ENCODE results near the gene PIM2. TPM values are rescaled to one million over a fixed set of nuclear protein-coding genes. Genes with fewer than 3 reads are reported as not detected.

PIM2 gene
- total and polyA plus RNA-seq, 2 of the 13 experiments (the other 11 are each of a cell fraction or from before 2014, with no cell fraction given) = 14.4 to 15.8 TPM

- TF ChIP-seq, protein P1, sequence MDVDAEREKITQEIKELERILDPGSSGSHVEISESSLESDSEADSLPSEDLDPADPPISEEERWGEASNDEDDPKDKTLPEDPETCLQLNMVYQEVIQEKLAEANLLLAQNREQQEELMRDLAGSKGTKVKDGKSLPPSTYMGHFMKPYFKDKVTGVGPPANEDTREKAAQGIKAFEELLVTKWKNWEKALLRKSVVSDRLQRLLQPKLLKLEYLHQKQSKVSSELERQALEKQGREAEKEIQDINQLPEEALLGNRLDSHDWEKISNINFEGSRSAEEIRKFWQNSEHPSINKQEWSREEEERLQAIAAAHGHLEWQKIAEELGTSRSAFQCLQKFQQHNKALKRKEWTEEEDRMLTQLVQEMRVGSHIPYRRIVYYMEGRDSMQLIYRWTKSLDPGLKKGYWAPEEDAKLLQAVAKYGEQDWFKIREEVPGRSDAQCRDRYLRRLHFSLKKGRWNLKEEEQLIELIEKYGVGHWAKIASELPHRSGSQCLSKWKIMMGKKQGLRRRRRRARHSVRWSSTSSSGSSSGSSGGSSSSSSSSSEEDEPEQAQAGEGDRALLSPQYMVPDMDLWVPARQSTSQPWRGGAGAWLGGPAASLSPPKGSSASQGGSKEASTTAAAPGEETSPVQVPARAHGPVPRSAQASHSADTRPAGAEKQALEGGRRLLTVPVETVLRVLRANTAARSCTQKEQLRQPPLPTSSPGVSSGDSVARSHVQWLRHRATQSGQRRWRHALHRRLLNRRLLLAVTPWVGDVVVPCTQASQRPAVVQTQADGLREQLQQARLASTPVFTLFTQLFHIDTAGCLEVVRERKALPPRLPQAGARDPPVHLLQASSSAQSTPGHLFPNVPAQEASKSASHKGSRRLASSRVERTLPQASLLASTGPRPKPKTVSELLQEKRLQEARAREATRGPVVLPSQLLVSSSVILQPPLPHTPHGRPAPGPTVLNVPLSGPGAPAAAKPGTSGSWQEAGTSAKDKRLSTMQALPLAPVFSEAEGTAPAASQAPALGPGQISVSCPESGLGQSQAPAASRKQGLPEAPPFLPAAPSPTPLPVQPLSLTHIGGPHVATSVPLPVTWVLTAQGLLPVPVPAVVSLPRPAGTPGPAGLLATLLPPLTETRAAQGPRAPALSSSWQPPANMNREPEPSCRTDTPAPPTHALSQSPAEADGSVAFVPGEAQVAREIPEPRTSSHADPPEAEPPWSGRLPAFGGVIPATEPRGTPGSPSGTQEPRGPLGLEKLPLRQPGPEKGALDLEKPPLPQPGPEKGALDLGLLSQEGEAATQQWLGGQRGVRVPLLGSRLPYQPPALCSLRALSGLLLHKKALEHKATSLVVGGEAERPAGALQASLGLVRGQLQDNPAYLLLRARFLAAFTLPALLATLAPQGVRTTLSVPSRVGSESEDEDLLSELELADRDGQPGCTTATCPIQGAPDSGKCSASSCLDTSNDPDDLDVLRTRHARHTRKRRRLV (CRISPR knock-in tag; IDR thresholded peaks at IDR 0.05) = peak; percentile 86
- TF ChIP-seq ZNF282 (IDR thresholded peaks at IDR 0.05; ENCODE audit: partially characterized antibody) (no peak), SP4 (CRISPR knock-in tag; IDR thresholded peaks at IDR 0.05) (peak; percentile 60; the same call in 1 of the 2 replicates), ZSCAN9 (CRISPR knock-in tag; IDR thresholded peaks at IDR 0.05; ENCODE audit: borderline replicate concordance) (no peak), RXRB (CRISPR knock-in tag; IDR thresholded peaks at IDR 0.05; ENCODE audit: borderline replicate concordance) (0 out of 2 replicates have a peak, but pooled peaks have one; percentile 21), BHLHE40 (IDR thresholded peaks at IDR 0.05; ENCODE audit: low read length) (peak; percentile 61), SAP130 (CRISPR knock-in tag; IDR thresholded peaks at IDR 0.05; ENCODE audit: low read depth) (peak; percentile 79), ZBTB7B (CRISPR knock-in tag; IDR thresholded peaks at IDR 0.05) (0 out of 2 replicates have a peak, but pooled peaks have one; percentile 64), KLF16 (CRISPR knock-in tag; IDR thresholded peaks at IDR 0.05) (0 out of 4 replicates have a peak, but pooled peaks of 1 of the 2 experiments have one; percentile 51), MXI1 (IDR thresholded peaks at IDR 0.05; ENCODE audit: borderline replicate concordance, low read depth, low read length) (peak; percentile 85; the same call in 1 of the 3 replicates), FOXA1 (IDR thresholded peaks at IDR 0.05) (no peak), FOXA1 (CRISPR knock-in tag; IDR thresholded peaks at IDR 0.05) (peak; percentile 15; the same call in 1 of the 2 replicates), CREB1 (IDR thresholded peaks at IDR 0.05) (peak; percentile 12; the same call in 1 of the 2 replicates), CREB1 (CRISPR knock-in tag; IDR thresholded peaks at IDR 0.05) (no peak), DRAP1 (CRISPR knock-in tag; IDR thresholded peaks at IDR 0.05) (peak; percentile 98), ZMYM4 (CRISPR knock-in tag; IDR thresholded peaks at IDR 0.05) (0 out of 2 replicates have a peak, but pooled peaks have one; percentile 52), ZEB1 (IDR thresholded peaks at IDR 0.05; ENCODE audit: insufficient replicate concordance, low read depth) (no peak), ZNF782 (CRISPR knock-in tag; IDR thresholded peaks at IDR 0.05; ENCODE audit: borderline replicate concordance) (no peak), PRMT3 (CRISPR knock-in tag; IDR thresholded peaks at IDR 0.05; ENCODE audit: borderline replicate concordance, low read depth) (0 out of 2 replicates have a peak, but pooled peaks have one; percentile 22), EEA1 (CRISPR knock-in tag; IDR thresholded peaks at IDR 0.05; ENCODE audit: borderline replicate concordance) (peak; percentile 17; the same call in 1 of the 2 replicates), MTA1 (CRISPR knock-in tag; IDR thresholded peaks at IDR 0.05; ENCODE audit: borderline replicate concordance) (no peak)
- TF ChIP-seq, protein P2, sequence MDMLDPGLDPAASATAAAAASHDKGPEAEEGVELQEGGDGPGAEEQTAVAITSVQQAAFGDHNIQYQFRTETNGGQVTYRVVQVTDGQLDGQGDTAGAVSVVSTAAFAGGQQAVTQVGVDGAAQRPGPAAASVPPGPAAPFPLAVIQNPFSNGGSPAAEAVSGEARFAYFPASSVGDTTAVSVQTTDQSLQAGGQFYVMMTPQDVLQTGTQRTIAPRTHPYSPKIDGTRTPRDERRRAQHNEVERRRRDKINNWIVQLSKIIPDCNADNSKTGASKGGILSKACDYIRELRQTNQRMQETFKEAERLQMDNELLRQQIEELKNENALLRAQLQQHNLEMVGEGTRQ (IDR thresholded peaks at IDR 0.05; ENCODE audit: low read depth, low read length) = peak; percentile 67
- TF ChIP-seq, protein P2 (CRISPR knock-in tag; IDR thresholded peaks at IDR 0.05; ENCODE audit: borderline replicate concordance) = peak; percentile 69; the same call in 1 of the 2 replicates
These were observed at the start of gene PIM2 (continued) for GRCh38 chrX:48918643-48919340.

Measured in HepG2 (cell line).